Measurements from ENCODE around the gene MTA1.

The MTA1 gene

DNA sequence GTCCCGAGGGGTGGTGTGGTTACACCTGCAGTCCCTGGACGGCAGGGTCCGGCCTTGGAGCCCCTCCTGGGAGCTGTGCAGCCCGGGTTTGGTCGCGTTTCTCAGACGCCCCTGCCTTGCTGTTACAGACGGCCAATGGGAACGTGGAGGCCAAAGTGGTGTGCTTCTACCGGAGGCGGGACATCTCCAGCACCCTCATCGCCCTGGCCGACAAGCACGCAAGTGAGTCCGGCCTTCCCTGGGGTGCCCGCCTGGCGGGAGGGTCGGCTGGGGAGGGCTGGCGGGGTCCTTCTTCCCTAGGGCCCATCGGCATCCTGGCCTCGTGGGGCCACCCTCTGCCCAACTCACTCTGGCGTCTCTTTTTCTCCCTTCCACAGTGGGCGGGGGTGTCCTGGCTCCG is 25.7 kb downstream of the MTA1 start:
- Histone ChIP-seq H3K9me2 (replicated peaks; ENCODE audit: insufficient read depth, low read length) (no peaks in the 10 kb centered on the region), H3K4me3 (ENCODE audit: insufficient read depth, low read length, poor library complexity, severe bottlenecking) (no peak overlapping the region), H3K27me3 (ENCODE audit: low read length) (no peaks in the 10 kb centered on the region), H3K9ac (ENCODE audit: low read length) (no peak overlapping the region), H2AFZ (ENCODE audit: low read depth, low read length, severe bottlenecking) (no peak overlapping the region), H3F3A (ENCODE audit: insufficient read depth) (no peaks in the 10 kb centered on the region), H3K79me2 (ENCODE audit: insufficient read depth, low read length) (peaks cover 5% of the 10 kb centered on the region; the same call in 1 of the 2 replicates), H3K4me2 (ENCODE audit: low read depth, low read length, poor library complexity, severe bottlenecking) (no peak overlapping the region), H3K9me3 (ENCODE audit: insufficient read depth, low read length) (no peaks in the 10 kb centered on the region), H4K20me1 (ENCODE audit: low read depth, low read length) (peaks cover 3% of the 10 kb centered on the region; the same call in 1 of the 2 replicates), H3K36me3 (ENCODE audit: low read length) (no peaks in the 10 kb centered on the region), H3K27ac (ENCODE audit: low read depth, low read length) (no peak overlapping the region)
- no peak for TF ChIP-seq EZH2phosphoT487 (conservative IDR thresholded peaks at IDR 0.05; ENCODE audit: low read length)
- TF ChIP-seq, protein P1, sequence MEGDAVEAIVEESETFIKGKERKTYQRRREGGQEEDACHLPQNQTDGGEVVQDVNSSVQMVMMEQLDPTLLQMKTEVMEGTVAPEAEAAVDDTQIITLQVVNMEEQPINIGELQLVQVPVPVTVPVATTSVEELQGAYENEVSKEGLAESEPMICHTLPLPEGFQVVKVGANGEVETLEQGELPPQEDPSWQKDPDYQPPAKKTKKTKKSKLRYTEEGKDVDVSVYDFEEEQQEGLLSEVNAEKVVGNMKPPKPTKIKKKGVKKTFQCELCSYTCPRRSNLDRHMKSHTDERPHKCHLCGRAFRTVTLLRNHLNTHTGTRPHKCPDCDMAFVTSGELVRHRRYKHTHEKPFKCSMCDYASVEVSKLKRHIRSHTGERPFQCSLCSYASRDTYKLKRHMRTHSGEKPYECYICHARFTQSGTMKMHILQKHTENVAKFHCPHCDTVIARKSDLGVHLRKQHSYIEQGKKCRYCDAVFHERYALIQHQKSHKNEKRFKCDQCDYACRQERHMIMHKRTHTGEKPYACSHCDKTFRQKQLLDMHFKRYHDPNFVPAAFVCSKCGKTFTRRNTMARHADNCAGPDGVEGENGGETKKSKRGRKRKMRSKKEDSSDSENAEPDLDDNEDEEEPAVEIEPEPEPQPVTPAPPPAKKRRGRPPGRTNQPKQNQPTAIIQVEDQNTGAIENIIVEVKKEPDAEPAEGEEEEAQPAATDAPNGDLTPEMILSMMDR (IDR thresholded peaks at IDR 0.05; ENCODE audit: insufficient read depth, low read length, poor library complexity, severe bottlenecking) = no peak

DNA sequence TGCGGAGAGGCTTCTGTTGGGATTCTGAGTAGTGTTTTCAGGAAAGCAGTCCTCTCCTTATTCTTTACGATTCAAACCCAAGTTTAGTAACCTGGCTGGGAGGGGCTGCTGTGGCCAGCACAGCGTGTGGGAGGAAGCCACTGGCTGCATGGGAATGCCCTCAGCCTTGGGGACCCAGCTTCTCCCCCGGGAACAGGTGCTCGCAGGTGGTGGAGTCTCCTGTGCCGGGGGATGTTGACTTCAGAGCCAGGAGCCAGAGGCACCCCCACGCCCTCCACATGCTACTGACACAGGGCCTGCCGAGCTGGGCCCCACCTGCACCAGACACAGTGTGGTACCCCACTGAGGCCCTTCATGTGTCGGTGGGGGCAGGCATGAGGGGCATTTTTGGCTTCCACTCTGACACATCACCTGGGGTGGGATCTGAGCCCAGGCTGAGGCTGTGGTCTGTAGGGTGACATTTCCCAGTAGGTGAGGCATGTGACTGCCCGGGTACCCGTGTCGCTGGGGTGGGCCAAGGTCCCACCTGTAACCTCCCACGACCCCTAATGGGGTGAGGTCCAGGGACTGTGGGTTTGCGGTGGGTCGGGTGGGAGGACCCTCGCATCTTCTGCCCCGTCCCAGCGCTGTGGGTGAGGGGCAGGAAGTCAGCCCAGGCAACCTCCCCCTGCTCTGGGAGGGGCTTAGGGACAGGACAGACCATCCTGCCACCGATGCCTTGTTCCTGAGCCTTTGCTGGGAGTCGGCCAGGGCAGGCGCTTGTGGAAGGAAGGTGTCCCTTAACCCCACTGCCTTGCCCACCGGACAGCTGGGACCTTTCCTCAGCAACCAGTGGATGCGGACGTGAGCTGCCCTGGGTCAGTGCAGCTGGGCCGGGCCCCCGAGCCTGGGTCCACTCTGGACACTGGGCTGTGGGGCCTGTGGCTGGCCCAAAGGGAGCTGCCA is 26.5 kb downstream of the MTA1 start:
- no peaks in the 10 kb centered on the region for H3K36me3 ChIP-seq (ENCODE audit: low read length)

DNA sequence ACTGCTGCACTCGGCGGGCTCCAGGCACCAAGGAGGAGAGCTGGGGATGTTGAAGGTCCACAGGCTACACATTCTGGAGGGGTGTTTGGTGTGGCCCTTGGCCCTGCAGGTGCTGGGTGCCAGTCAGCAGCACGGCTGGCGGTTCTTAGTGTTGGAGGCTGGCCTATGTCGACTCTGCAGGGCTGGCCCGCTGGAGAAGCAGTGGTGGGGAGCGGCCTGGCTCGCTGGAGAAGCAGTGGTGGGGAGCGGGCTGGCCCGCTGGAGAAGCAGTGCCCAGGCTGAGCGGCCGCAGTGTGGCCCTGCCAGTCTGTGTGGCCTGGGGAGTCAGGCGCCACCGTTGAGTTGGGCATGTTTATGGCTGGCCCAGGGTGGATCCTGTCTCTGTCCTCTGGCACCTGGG is 27.3 kb downstream of the MTA1 start:
- Histone ChIP-seq H3F3A (ENCODE audit: insufficient read depth) (no peaks in the 10 kb centered on the region), H3K4me2 (ENCODE audit: low read depth, low read length, poor library complexity, severe bottlenecking) (no peak overlapping the region), H3K9me2 (replicated peaks; ENCODE audit: insufficient read depth, low read length) (no peaks in the 10 kb centered on the region), H3K27ac (ENCODE audit: low read depth, low read length) (no peak overlapping the region), H3K4me3 (ENCODE audit: insufficient read depth, low read length, poor library complexity, severe bottlenecking) (no peak overlapping the region), H4K20me1 (ENCODE audit: low read depth, low read length) (peaks cover under 1% of the 10 kb centered on the region; the same call in 1 of the 2 replicates), H3K36me3 (ENCODE audit: low read length) (no peaks in the 10 kb centered on the region), H3K9ac (ENCODE audit: low read length) (no peak overlapping the region), H2AFZ (ENCODE audit: low read depth, low read length, severe bottlenecking) (no peak overlapping the region), H3K27me3 (ENCODE audit: low read length) (no peaks in the 10 kb centered on the region), H3K79me2 (ENCODE audit: insufficient read depth, low read length) (no peaks in the 10 kb centered on the region; the same call in 1 of the 2 replicates), H3K9me3 (ENCODE audit: insufficient read depth, low read length) (no peaks in the 10 kb centered on the region)
- no peak for TF ChIP-seq EZH2phosphoT487 (conservative IDR thresholded peaks at IDR 0.05; ENCODE audit: low read length)
- TF ChIP-seq, protein P1 (IDR thresholded peaks at IDR 0.05; ENCODE audit: insufficient read depth, low read length, poor library complexity, severe bottlenecking) = no peak

More for the DNA sequence above, 26.5 kb downstream of the MTA1 start:
- no peak for TF ChIP-seq EZH2phosphoT487 (conservative IDR thresholded peaks at IDR 0.05; ENCODE audit: low read length)
- TF ChIP-seq, protein P1 (IDR thresholded peaks at IDR 0.05; ENCODE audit: insufficient read depth, low read length, poor library complexity, severe bottlenecking) = no peak
- Histone ChIP-seq H4K20me1 (ENCODE audit: low read depth, low read length) (peaks cover 3% of the 10 kb centered on the region; the same call in 1 of the 2 replicates), H3K27me3 (ENCODE audit: low read length) (no peaks in the 10 kb centered on the region), H3K9ac (ENCODE audit: low read length) (no peak overlapping the region), H3K9me3 (ENCODE audit: insufficient read depth, low read length) (no peaks in the 10 kb centered on the region), H2AFZ (ENCODE audit: low read depth, low read length, severe bottlenecking) (no peak overlapping the region), H3K27ac (ENCODE audit: low read depth, low read length) (no peak overlapping the region), H3F3A (ENCODE audit: insufficient read depth) (no peaks in the 10 kb centered on the region), H3K9me2 (replicated peaks; ENCODE audit: insufficient read depth, low read length) (no peaks in the 10 kb centered on the region), H3K4me2 (ENCODE audit: low read depth, low read length, poor library complexity, severe bottlenecking) (no peak overlapping the region), H3K4me3 (ENCODE audit: insufficient read depth, low read length, poor library complexity, severe bottlenecking) (no peak overlapping the region), H3K79me2 (ENCODE audit: insufficient read depth, low read length) (no peaks in the 10 kb centered on the region; the same call in 1 of the 2 replicates)

All from SU-DHL-6 (cell line).